H9 (cell line): Measurements from ENCODE around the gene SP110. TPM values are rescaled to one million over a fixed set of nuclear protein-coding genes. Genes with fewer than 3 reads are reported as not detected.

ENCODE experiments used
- DNase-seq: peaks from one replicate; pipeline ENCODE4 v3.0.0-alpha.2; 2017
- H2AFZ ChIP-seq: one replicate; pipeline ENCODE4 v1.6.1; 2013; ENCODE audit warnings: mild to moderate bottlenecking, low read length, control low read depth, moderate library complexity
- H2AK5ac ChIP-seq: 2 replicates; pipeline ENCODE4 v1.6.1; 2013; ENCODE audit warnings: low read length, control low read depth, mixed read lengths; ENCODE audit not compliant: insufficient read length
- H2BK120ac ChIP-seq: one replicate; pipeline ENCODE4 v1.6.1; 2013; ENCODE audit warnings: low read depth, mild to moderate bottlenecking, low read length, control low read depth, inconsistent platforms; ENCODE audit not compliant: poor library complexity, severe bottlenecking
- H2BK12ac ChIP-seq: 2 replicates; pipeline ENCODE4 v1.6.1; 2013; ENCODE audit warnings: low read length, control low read depth, mixed read lengths, low read depth; ENCODE audit not compliant: insufficient read length
- H2BK15ac ChIP-seq: 2 replicates; pipeline ENCODE4 v1.6.1; 2013; ENCODE audit warnings: low read depth, low read length, control low read depth
- H2BK20ac ChIP-seq: one replicate; pipeline ENCODE4 v1.6.1; 2013; ENCODE audit warnings: low read depth, mild to moderate bottlenecking, low read length, control low read depth, inconsistent platforms; ENCODE audit not compliant: poor library complexity, severe bottlenecking
- H2BK5ac ChIP-seq: 2 replicates; pipeline ENCODE4 v1.6.1; 2013; ENCODE audit warnings: low read length, control low read depth, mixed read lengths; ENCODE audit not compliant: insufficient read length
- H3K14ac ChIP-seq: 2 replicates; pipeline ENCODE4 v1.6.1; 2013; ENCODE audit warnings: low read length, control low read depth; ENCODE audit not compliant: insufficient read depth
- H3K18ac ChIP-seq: 2 replicates; pipeline ENCODE4 v1.6.1; 2013; ENCODE audit warnings: low read depth, mild to moderate bottlenecking, mixed read lengths, low read length, control low read depth; ENCODE audit not compliant: insufficient read length
- H3K23ac ChIP-seq: 2 replicates; pipeline ENCODE4 v1.6.1; 2013; ENCODE audit warnings: low read length, control low read depth, mixed read lengths, low read depth; ENCODE audit not compliant: insufficient read length
- H3K23me2 ChIP-seq: 2 replicates; pipeline ENCODE4 v1.6.1; 2013; ENCODE audit warnings: low read depth, mild to moderate bottlenecking, mixed read lengths, low read length, control low read depth; ENCODE audit not compliant: insufficient read length, poor library complexity, severe bottlenecking
- H3K27ac ChIP-seq: 2 replicates; pipeline ENCODE4 v1.5.1; 2013; ENCODE audit warnings: low read length, control low read depth, mixed read lengths, low read depth; ENCODE audit not compliant: insufficient read length
- H3K27me3 ChIP-seq: 2 replicates; pipeline ENCODE4 v1.6.1; 2013; ENCODE audit warnings: low read length, control low read depth, inconsistent platforms; ENCODE audit not compliant: insufficient read depth
- H3K4ac ChIP-seq: 2 replicates; pipeline ENCODE4 v1.6.1; 2013; ENCODE audit warnings: low read depth, mild to moderate bottlenecking, control low read depth, inconsistent platforms, low read length, moderate library complexity
- H3K4me1 ChIP-seq: 2 replicates; pipeline ENCODE4 v1.6.1; 2013; ENCODE audit warnings: low read length, control low read depth, inconsistent platforms; ENCODE audit not compliant: insufficient read depth
- H3K4me2 ChIP-seq: 2 replicates; pipeline ENCODE4 v1.6.1; 2013; ENCODE audit warnings: low read length, control low read depth, mixed read lengths; ENCODE audit not compliant: insufficient read length, insufficient read depth
- H3K56ac ChIP-seq: 2 replicates; pipeline ENCODE4 v1.6.1; 2013; ENCODE audit warnings: low read depth, mild to moderate bottlenecking, mixed read lengths, low read length, control low read depth; ENCODE audit not compliant: insufficient read length
- H3K79me1 ChIP-seq: 2 replicates; pipeline ENCODE4 v1.6.1; 2013; ENCODE audit warnings: low read depth, mild to moderate bottlenecking, moderate library complexity, low read length, control low read depth, inconsistent platforms; ENCODE audit not compliant: insufficient read depth, poor library complexity, severe bottlenecking
- H3K79me2 ChIP-seq: 2 replicates; pipeline ENCODE4 v1.6.1; 2013; ENCODE audit warnings: low read length, control low read depth, inconsistent platforms; ENCODE audit not compliant: insufficient read depth
- H3K9ac ChIP-seq: 2 replicates; pipeline ENCODE4 v1.6.1; 2013; ENCODE audit warnings: low read length, control low read depth, mixed read lengths; ENCODE audit not compliant: insufficient read length; ENCODE audit errors: extremely low read depth
- H3K9me3 ChIP-seq: one replicate; pipeline ENCODE4 v1.6.1; 2013; ENCODE audit warnings: low read depth, low read length, inconsistent platforms; ENCODE audit not compliant: control insufficient read depth
- H3T11ph ChIP-seq: one replicate; pipeline ENCODE4 v1.6.1; 2013; ENCODE audit warnings: mild to moderate bottlenecking, low read length, control low read depth, inconsistent platforms
- H4K20me1 ChIP-seq: one replicate; pipeline ENCODE4 v1.6.1; 2013; ENCODE audit not compliant: control insufficient read depth, insufficient read length, insufficient read depth
- H4K5ac ChIP-seq: 2 replicates; pipeline ENCODE4 v1.6.1; 2013; ENCODE audit warnings: low read depth, mild to moderate bottlenecking, mixed read lengths, low read length, control low read depth; ENCODE audit not compliant: insufficient read length
- H4K8ac ChIP-seq: replicated peaks from 2 replicates; pipeline ENCODE4 v1.6.1; 2013; ENCODE audit warnings: low read length, control low read depth, mixed read lengths, low read depth; ENCODE audit not compliant: insufficient read length
- H4K91ac ChIP-seq: 2 replicates; pipeline ENCODE4 v1.6.1; 2013; ENCODE audit warnings: low read depth, mild to moderate bottlenecking, moderate library complexity, mixed read lengths, low read length, control low read depth; ENCODE audit not compliant: insufficient read length
- H3K27ac Mint-ChIP-seq, 3 experiments: 2 replicates in 2 of 3; 3 replicates in 1 of 3; pipeline ENCODE4 v1.8.0; 2020 to 2021; ENCODE audit warnings: mixed read lengths in 3 of 3, mild to moderate bottlenecking in 1 of 3, moderate library complexity in 1 of 3
- H3K27me3 Mint-ChIP-seq: 2 replicates; pipeline ENCODE4 v1.8.0; 2021; ENCODE audit warnings: low read depth, mild to moderate bottlenecking, moderate library complexity, mixed read lengths
- H3K36me3 Mint-ChIP-seq, 3 experiments: 2 replicates in 2 of 3; 3 replicates in 1 of 3; pipeline ENCODE4 v1.8.0; 2020 to 2021; ENCODE audit warnings: low read depth in 3 of 3, mixed read lengths in 3 of 3; ENCODE audit not compliant: insufficient read depth in 1 of 3
- H3K4me1 Mint-ChIP-seq, 2 experiments: 2 replicates each; pipeline ENCODE4 v1.8.0; 2020; ENCODE audit warnings: mixed read lengths in 2 of 2
- H3K4me3 Mint-ChIP-seq, 2 experiments: 2 replicates in 1 of 2; 3 replicates in 1 of 2; pipeline ENCODE4 v1.8.0; 2020 to 2021; ENCODE audit warnings: mild to moderate bottlenecking in 2 of 2, mixed read lengths in 2 of 2, moderate library complexity in 1 of 2
- H3K9me3 Mint-ChIP-seq, 2 experiments: 2 replicates in 1 of 2; 3 replicates in 1 of 2; pipeline ENCODE4 v1.8.0; 2020; ENCODE audit warnings: mild to moderate bottlenecking in 2 of 2, mixed read lengths in 2 of 2, moderate library complexity in 1 of 2
- WGBS: extraction: QIAGEN DNeasy Blood & Tissue Kit; methylation state at CpG from one replicate; pipeline ENCODE4 v1.1.7; 2013; ENCODE audit warnings: missing lambda C conversion rate, low lambda C conversion rate, mixed read lengths; ENCODE audit not compliant: insufficient read length; ENCODE audit errors: extremely low coverage; 5-methylcytosine and 5-hydroxymethylcytosine counted together
- total RNA-seq: library from RNA; stranded (reverse); gene quantifications from 2 replicates; pipeline ENCODE4 v1.2.1, GENCODE V29; 2021
- TF ChIP-seq, protein P1 (sequence below): fragments of 200-600 bp; sonication (generic); conservative IDR thresholded peaks from 3 replicates; pipeline ENCODE4 v1.8.0; 2021; ENCODE audit warnings: antibody characterized with exemption, mild to moderate bottlenecking

The SP110 gene
- total RNA-seq, 1 experiment from 2014 or later: 3.7 TPM

DNA sequence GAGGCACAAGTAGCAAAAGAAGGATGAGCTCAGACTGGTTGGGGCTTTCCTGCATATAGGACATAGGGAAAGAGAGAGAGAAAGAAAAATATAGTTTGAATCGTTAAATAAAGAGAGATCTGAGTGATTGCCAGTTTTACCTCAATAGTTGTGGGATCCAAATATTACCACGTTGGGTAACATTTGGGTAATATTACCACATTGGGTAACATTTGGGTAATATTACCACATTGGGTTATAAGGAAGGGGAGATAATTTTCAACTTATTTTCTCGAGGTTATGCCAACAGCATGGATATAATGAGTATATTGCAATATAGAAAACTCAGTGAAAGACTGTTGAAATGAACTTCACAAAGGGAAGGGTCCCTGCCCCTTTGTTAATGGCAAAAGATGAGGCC, 26.4 kb upstream of the SP110 start:
- Histone ChIP-seq H3K23ac (no peak overlapping the region), H2BK12ac (no peak overlapping the region), H4K91ac (no peak overlapping the region), H4K20me1 (no peaks in the 10 kb centered on the region), H3K23me2 (no peaks in the 10 kb centered on the region), H3K27ac (no peak overlapping the region), H2AFZ (no peak overlapping the region), H3K14ac (no peak overlapping the region), H2BK120ac (no peak overlapping the region), H3K9ac (no peak overlapping the region), H4K5ac (no peak overlapping the region), H3K4me1 (no peaks in the 10 kb centered on the region), H3K56ac (no peak overlapping the region), H2BK5ac (no peak overlapping the region), H4K8ac (no peak overlapping the region), H2BK20ac (no peak overlapping the region), H3K4me2 (no peak overlapping the region), H3K18ac (no peak overlapping the region), H2BK15ac (no peak overlapping the region), H3K27me3 (no peaks in the 10 kb centered on the region), H3K79me1 (no peaks in the 10 kb centered on the region), H3K79me2 (no peaks in the 10 kb centered on the region), H2AK5ac (no peak overlapping the region), H3K4ac (no peak overlapping the region), H3K9me3 (no peaks in the 10 kb centered on the region), H3T11ph (no peak overlapping the region)
- TF ChIP-seq, protein P1, sequence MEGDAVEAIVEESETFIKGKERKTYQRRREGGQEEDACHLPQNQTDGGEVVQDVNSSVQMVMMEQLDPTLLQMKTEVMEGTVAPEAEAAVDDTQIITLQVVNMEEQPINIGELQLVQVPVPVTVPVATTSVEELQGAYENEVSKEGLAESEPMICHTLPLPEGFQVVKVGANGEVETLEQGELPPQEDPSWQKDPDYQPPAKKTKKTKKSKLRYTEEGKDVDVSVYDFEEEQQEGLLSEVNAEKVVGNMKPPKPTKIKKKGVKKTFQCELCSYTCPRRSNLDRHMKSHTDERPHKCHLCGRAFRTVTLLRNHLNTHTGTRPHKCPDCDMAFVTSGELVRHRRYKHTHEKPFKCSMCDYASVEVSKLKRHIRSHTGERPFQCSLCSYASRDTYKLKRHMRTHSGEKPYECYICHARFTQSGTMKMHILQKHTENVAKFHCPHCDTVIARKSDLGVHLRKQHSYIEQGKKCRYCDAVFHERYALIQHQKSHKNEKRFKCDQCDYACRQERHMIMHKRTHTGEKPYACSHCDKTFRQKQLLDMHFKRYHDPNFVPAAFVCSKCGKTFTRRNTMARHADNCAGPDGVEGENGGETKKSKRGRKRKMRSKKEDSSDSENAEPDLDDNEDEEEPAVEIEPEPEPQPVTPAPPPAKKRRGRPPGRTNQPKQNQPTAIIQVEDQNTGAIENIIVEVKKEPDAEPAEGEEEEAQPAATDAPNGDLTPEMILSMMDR: no peak
- no peak for DNase-seq
- WGBS: no CpG with 5 or more reads among the region's 3 CpGs
- Mint-ChIP-seq H3K4me3 (no peak overlapping the region), H3K36me3 (no peaks in the 10 kb centered on the region), H3K27ac (no peak overlapping the region), H3K27me3 (no peaks in the 10 kb centered on the region; the same call in 1 of the 2 replicates), H3K9me3 (no peaks in the 10 kb centered on the region), H3K4me1 (no peaks in the 10 kb centered on the region)
